GM12891 (cell line): Measurements from ENCODE around the gene STARD4.

Experiments
- DNase-seq: peaks from one replicate; pipeline ENCODE4 v3.0.0; 2011; ENCODE audit warnings: low spot score; ENCODE audit not compliant: insufficient read length
- FAIRE-seq: peaks from 2 replicates; lab custom pipeline; 2011; peaks lifted over from hg19 to GRCh38; lab: Jason Lieb, UNC
- PAX5 ChIP-seq: IDR thresholded peaks from 2 replicates; pipeline ENCODE4 v1.6.1; 2011; ENCODE audit warnings: low read length, moderate library complexity, mild to moderate bottlenecking; ENCODE audit not compliant: insufficient read depth, severe bottlenecking
- POLR2A ChIP-seq: IDR thresholded peaks from 2 replicates; pipeline ENCODE4 v1.6.1; 2011; ENCODE audit warnings: low read depth, low read length, control low read depth
- POLR2AphosphoS5 ChIP-seq: IDR thresholded peaks from 2 replicates; pipeline ENCODE4 v1.6.1; 2011; ENCODE audit warnings: low read depth, low read length, control low read depth
- POU2F2 ChIP-seq: IDR thresholded peaks from 2 replicates; pipeline ENCODE4 v1.6.1; 2011; ENCODE audit warnings: low read depth, mild to moderate bottlenecking, control low read depth, low read length, moderate library complexity
- SPI1 ChIP-seq: IDR thresholded peaks from 2 replicates; pipeline ENCODE4 v1.6.1; 2011; ENCODE audit warnings: low read depth, low read length, control low read depth
- TAF1 ChIP-seq: IDR thresholded peaks from 2 replicates; pipeline ENCODE4 v1.6.1; 2011; ENCODE audit warnings: low read depth, low read length, control low read depth

Gene STARD4

GRCh38 chr5:111532886-111533582, 20.7 kb upstream of the STARD4 start:
- no peak for TF ChIP-seq POU2F2
- no peak for TF ChIP-seq PAX5
- no peak for TF ChIP-seq POLR2AphosphoS5
- TF ChIP-seq POLR2A = no peak
- no peak for TF ChIP-seq TAF1
- TF ChIP-seq SPI1 = no peak
- FAIRE-seq (no peak), DNase-seq (no peak)

DNA sequence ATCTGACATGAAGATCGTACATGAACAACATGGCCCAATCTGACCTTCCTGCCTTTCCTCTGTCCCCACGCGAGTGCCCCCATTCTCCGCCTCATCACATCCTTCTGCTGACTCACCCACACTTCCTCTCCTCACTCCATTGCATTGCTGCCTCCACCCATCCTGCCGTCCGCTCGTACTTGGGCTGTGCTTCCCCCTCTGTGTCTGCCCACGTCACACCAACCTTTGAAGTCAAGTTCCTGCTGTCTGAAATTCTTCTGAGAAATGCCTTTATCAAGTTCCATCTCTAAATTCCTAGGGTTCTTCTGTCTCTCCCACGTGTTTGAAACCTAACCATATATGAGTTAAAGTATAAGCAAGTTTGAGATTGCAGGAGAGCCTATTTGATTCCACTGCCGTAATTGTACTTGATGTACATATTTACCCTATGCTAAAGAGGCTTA, 18.0 kb upstream of the STARD4 start:
- peak; percentile 79 for FAIRE-seq
- peak; percentile 20 for DNase-seq
- TF ChIP-seq POLR2AphosphoS5 = no peak
- TF ChIP-seq SPI1 = peak; percentile 77

DNA sequence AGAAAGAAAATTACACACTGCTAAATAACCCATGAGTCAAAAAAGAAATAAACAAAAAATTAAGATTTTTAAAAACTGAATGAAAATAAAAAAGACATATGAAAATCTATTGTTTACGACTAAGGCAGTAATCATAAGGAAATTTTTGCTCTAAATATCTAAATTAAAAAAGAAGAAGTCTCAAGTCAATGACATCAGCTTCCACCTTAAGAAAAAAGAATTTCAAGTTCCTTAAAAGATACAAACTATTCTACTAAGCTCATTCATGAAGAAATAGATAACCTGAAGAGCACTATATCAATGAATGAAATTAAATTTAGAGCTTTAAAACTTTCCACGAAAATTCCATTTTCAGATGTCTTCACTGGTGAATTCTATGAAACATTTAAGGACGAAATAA, 15.7 kb upstream of the STARD4 start:
- no peak for DNase-seq
- TF ChIP-seq POU2F2 (no peak), SPI1 (no peak), PAX5 (no peak), TAF1 (no peak)
- no peak for FAIRE-seq

DNA sequence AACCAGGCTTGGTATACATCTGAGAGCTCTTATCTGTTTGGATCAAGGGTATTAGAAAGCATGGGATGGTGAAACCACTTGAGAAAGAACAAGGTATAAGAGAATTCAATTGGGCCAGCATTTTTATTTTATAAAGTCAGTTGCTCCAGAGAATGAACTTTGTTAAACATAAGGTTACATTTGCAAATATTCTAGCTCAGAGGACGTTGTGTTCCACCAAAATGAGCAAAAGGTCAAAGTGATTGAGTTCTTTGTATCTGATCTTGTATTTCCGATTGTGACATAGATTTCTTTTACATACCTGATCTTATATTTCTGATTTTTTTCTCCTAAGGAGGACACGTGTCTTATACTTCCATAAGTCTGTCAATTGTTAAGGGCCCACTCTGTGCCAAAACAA, 8.6 kb upstream of the STARD4 start:
- DNase-seq (no peak), FAIRE-seq (no peak)
- no peak for TF ChIP-seq POU2F2
- no peak for TF ChIP-seq SPI1
- no peak for TF ChIP-seq POLR2A

DNA sequence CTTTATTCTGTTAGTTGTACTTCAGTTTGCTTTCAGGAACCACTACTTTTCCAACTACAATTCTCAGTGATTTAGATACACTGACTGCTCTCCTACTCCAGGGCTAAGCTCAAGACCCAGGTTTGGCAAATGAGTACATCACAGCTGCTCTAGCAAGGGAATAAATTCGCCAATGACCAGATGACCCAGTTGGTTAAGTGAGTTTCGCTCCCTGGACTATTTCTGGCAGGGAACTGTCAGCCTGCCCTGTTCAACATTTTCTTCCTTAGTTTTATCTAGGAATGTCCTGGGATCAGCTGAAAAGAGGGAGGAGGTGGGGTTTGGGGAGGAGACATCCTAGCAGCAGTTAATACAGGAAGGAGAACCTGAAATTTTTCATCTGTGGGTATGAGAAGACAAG, 6.4 kb upstream of the STARD4 start:
- FAIRE-seq = peak; percentile 28
- DNase-seq = no peak
- TF ChIP-seq TAF1 = no peak
- no peak for TF ChIP-seq POLR2A
- TF ChIP-seq SPI1 = no peak
- TF ChIP-seq PAX5 = no peak
- no peak for TF ChIP-seq POU2F2
- TF ChIP-seq POLR2AphosphoS5 = no peak

GRCh38 chr5:111517853-111518501, 5.6 kb upstream of the STARD4 start:
- FAIRE-seq (peak; percentile 51), DNase-seq (no peak)
- no peak for TF ChIP-seq POLR2A
- no peak for TF ChIP-seq SPI1
- no peak for TF ChIP-seq POU2F2

DNA sequence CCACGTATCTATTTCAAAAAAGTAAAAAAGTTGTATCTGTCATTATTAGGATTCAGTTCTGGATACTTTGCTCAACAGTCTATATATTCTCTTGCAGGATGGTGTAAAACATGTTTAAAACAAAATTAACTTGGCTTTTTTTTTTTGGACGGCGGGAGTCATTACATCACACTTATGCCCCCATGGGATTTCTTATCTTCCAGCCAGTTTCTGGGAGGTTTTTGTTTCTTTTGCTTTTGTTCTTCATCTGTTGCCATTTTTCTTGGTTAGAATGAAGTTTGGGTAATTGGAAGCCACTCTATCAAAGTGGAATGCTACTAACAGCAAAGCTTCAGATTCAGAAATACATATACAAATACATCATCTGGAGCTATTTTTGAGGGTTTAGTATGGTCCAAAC, 1.8 kb upstream of the STARD4 start:
- DNase-seq (no peak), FAIRE-seq (no peak)
- TF ChIP-seq TAF1 (no peak), PAX5 (no peak), POLR2AphosphoS5 (no peak), POLR2A (no peak), SPI1 (no peak), POU2F2 (no peak)

DNA sequence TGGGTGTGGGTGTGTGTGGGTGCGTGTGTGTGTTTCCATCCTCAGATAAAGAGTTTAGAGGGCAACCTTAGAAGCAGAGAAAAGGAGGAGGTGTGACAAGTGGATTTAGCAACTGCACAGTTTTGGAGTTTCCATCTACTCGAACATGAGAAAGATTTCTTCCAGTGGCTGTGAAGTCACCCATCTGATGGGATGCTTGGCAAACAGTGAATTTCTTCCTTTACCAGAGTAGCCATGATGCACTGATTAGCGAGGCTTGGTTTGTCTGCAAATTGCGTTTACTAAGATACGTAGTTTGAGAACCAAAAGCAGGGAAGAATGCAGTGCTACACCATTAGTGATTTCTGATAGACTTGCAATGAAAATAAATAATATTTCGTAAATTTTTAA, 791 bp upstream of the STARD4 start:
- no peak for TF ChIP-seq POLR2AphosphoS5
- no peak for TF ChIP-seq POLR2A
- TF ChIP-seq POU2F2 = no peak
- no peak for TF ChIP-seq TAF1
- no peak for TF ChIP-seq PAX5
- TF ChIP-seq SPI1 = no peak
- FAIRE-seq (no peak), DNase-seq (no peak)

- TF ChIP-seq POLR2AphosphoS5 = no peak
- TF ChIP-seq TAF1 = no peak
- TF ChIP-seq SPI1 = no peak
- TF ChIP-seq PAX5 = no peak
- TF ChIP-seq POU2F2 = no peak
- no peak for TF ChIP-seq POLR2A
- FAIRE-seq (no peak), DNase-seq (no peak)
Measured at GRCh38 chr5:111511831-111512374, 432 bp downstream of the STARD4 start.

GRCh38 chr5:111511174-111511830, 1.0 kb downstream of the STARD4 start:
- no peak for DNase-seq
- no peak for FAIRE-seq
- TF ChIP-seq PAX5 (no peak), TAF1 (no peak), POU2F2 (no peak), POLR2A (no peak), POLR2AphosphoS5 (no peak), SPI1 (no peak)
